ENCODE measurements around the gene AGTPBP1.

The AGTPBP1 gene

GRCh38 chr9:85543196-85543595 lies 198.6 kb downstream of the AGTPBP1 start:
- DNase-seq (ENCODE audit: low read depth), result no peak

- no peak for DNase-seq (ENCODE audit: low read depth)
Measured at GRCh38 chr9:85541876-85542275, 199.9 kb downstream of the AGTPBP1 start.

GRCh38 chr9:85536514-85536913 lies 205.2 kb downstream of the AGTPBP1 start:
- DNase-seq (ENCODE audit: low read depth), result peak; percentile 38

DNA sequence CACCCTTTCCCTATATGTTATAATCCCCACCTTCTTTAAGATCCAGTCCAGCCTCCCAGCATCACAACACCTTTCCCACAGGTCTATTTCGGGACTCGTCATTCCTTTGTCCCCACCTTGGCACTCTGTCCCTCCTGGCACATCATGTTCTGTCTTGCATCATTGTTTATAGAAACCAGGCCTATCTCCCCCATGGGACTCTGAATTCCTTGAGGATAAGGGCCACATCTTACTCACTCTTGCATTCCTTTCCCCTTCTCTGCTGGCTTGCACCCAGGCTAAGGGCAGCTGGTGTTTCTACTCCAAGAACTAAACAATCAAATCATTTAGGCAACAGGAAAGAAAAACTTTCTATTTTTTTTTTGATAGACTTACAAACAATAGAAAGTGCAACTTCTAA lies 205.7 kb downstream of the AGTPBP1 start:
- peak; percentile 82 for DNase-seq (ENCODE audit: low read depth)

DNA sequence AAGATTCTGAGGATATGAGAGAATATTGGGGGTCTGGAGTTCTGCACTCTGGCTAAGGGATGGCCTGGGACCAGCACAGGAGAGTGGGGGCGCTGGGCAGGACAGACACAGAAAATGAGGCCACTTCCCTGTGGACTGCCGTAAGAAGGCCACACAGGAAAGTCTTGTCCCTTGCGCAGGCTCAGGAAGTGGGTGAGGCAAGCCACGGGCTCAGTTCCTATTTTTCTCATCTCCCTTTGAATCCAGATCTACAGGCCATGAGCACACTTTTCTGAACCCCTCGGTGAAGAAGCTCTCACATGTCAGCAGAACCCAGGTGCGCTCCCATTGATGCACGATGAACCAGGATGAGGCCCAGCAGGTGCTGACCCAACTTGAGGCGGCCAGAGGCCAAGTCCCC lies 207.4 kb downstream of the AGTPBP1 start:
- no peak for DNase-seq (ENCODE audit: low read depth)

DNA sequence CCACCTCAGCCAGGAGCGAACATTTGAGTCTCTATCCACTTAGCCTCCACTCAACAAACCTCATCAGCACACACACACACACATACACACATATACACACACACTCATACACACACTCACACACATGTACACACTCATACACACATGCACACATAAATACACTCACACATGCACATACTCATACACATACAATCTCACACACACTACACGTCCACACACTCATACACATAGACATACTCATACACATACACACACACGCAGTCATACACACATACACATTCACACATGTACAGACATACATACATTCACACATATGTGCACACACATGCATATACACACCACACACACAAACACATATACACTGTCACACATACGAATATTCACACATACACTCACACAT lies 208.2 kb downstream of the AGTPBP1 start:
- DNase-seq (ENCODE audit: low read depth), result no peak

DNA sequence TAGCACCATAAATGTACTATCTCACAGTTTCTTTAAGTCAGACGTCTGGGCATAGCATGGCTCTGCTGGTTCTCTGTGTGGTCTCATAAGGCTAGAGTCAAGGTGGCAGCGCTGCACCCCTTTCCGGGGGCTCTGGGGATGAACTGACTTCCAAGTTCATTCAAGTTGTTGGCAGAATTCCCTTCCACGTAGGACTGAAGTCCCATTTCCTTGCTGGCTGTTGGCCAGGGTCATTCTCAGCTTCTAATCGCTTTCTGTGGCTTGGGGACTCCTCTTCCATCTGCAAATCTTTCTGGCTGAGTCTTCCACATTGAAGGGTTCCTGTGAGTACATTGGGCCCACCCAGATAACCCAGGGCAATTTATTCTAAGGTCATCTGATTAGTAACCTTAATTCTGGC lies 211.0 kb downstream of the AGTPBP1 start:
- no peak for DNase-seq (ENCODE audit: low read depth)

DNA sequence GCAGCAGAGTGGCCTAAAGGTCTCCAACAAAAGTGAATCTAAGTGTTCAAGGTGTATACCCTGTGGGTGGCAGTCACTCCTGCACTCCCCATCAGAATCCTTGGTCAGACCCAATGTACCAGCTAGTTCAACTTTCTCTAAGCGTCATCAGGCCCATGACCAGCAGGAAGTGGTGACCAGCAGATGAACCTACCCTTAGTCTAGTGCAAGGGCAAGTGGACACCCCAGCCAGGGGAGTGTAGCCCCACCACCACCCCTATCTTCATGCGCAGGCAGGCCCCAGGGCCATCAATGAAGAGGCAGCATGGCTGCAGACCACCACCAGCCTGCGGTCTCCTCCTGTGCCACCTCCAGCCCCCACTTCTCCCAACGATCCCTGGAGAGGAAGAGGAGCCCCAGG lies 213.1 kb downstream of the AGTPBP1 start:
- DNase-seq (ENCODE audit: low read depth), result no peak

DNA sequence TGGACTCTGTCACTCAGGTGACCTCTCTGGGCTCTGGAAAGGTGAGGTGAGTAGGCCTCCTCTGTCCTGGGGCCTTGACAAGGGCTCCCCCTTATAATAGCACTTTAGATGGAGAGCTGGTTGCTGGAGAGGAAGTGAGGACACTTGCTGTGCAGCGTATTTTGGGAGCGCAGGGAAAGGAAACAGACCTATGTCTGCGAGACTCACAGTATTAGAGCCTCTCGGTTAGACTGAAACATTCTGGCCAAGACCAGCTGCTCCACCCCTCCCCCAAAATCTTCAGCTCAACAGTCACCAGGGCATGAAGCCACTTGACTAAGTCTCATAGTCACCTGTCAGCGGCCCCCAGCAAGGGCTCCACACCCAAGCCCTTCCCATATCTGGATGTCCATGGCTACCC lies 213.6 kb downstream of the AGTPBP1 start:
- no peak for DNase-seq (ENCODE audit: low read depth)

DNA sequence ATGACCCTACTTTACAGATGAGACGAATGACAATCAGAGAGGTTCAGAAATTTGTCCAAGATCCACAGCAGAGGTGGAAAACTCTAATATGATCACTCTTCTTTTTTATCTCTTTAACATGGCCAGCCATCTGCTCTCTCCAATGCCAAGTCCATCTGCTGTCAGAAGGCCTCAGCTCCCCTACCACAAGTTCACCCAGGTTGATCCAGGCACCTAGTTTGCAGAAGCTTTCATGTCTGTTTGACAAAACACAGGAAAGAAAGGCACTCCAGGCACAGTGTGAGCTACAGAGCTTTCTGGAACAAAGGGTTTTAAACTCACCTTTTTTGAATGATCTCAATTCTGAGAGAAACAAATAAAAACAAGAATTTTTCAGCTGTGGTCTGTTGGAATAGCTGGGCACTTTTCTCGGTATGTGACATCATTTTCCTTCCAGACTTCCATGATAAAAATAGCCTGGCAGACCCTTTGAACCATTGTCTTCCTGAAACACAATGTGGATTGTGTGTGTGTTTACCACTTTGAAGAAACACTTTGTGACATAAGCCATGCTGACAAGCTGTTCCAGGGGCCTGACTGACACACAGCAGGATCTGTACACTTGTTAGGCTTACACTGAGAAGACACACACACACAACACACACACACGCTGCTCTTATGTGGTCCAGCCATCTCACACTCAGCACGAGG lies 214.3 kb downstream of the AGTPBP1 start:
- no peak for DNase-seq (ENCODE audit: low read depth)

- DNase-seq (ENCODE audit: low read depth), result no peak
Measured at GRCh38 chr9:85524531-85524930, 217.2 kb downstream of the AGTPBP1 start.

GRCh38 chr9:85523202-85523601 lies 218.6 kb downstream of the AGTPBP1 start:
- DNase-seq (ENCODE audit: low read depth), result no peak

DNA sequence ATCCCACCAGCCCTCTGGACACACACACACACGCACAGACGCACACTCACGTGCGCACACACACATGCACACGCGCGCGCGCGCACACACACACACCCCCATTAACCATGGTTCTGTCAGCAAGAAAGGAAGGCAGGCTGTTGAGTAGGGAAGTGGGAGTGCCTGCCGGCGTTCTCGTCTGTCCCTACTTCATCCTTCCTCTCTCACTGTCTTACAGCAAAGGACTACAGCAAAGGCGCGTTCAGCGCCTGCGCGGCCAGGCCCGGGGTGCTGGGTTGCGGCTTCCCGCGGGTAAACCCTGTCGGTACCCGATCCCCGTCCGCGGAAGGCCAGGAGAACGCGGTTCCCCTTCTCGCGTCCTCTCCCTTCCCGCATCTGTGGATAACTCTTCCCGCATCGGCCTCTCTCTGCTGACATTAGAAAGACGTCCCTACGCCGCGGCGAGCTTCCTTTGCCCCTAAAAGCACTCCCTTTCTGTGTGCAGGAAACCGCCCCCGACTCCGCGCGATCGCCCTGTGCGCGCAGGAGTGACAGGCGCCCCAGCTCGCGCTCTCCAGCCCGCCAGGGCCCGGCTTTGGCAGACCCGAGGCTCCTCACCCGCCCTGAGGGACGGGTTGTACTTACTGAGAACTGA lies 219.2 kb downstream of the AGTPBP1 start:
- peak; percentile 30 for DNase-seq (ENCODE audit: low read depth)

DNA sequence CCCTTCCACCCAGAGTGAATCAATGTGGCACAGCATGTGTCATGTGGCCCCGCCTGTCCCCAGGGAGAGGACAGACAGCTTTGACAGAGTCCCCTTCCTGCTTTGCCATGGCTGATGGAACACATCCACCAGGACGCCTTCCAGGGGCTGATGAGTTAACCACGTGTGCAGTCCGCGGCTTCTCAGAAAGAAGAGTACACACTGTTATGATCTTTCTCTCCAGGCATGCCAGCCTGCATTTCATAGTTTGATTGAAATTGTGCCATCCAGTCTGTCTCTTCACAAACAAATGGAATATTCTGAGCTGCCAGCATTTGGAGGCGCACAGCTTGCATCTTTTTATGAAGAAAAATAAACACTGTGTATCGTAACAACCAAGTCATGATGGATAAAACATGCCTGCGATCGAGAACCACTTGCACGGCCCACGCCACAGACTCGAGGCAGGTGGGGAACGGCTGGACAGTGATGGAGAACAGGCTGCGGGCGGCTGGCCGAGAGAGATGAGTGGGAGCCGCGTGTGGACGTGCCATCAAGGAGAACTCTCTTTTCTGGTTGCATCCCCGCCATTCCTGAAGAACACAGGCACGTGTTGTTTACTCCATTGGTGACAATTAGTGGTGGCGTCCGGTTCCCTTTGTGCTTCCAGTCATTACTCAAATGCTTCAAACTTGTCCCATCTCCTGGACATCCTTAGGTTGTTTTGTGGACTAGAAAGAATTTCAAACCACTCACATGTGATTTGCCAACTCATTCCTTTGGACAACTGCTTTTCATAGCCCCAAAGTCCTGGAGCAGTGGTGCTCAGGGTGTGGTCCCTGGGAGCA lies 220.2 kb downstream of the AGTPBP1 start:
- no peak for DNase-seq (ENCODE audit: low read depth)

DNA sequence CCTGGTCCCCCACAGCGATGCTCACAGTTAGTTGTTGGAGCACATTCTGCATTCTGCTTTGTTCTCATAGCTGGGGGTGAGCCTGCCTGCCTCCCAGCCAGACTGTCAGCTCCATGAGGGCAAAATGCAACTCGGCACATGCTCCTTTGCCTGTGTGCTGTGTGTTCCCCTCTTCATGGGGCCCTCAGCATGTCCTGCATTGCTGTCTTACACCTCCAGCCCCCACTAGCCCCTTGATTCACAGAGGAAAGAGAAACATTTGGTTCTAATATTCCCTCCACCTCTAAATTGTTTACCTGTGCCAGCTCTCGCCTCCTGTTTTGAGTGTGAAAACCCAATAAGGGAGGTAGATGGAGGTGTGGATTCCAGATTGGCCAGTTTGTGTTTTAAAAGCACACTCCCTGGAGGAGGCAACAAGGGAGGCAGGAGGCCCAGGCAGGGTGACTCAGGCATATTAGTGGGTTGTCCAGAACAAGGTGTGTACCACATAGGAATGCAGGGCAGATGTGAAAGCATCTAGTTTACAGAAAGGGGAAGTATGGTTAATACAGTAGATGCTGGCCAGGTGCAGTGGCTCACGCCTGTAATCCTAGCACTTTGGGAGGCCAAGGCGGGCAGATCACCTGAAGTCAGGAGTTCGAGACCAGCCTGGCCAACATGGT lies 224.6 kb downstream of the AGTPBP1 start:
- DNase-seq (ENCODE audit: low read depth), result no peak

- DNase-seq (ENCODE audit: low read depth), result no peak
Measured at GRCh38 chr9:85516455-85516854, 225.3 kb downstream of the AGTPBP1 start.

DNA sequence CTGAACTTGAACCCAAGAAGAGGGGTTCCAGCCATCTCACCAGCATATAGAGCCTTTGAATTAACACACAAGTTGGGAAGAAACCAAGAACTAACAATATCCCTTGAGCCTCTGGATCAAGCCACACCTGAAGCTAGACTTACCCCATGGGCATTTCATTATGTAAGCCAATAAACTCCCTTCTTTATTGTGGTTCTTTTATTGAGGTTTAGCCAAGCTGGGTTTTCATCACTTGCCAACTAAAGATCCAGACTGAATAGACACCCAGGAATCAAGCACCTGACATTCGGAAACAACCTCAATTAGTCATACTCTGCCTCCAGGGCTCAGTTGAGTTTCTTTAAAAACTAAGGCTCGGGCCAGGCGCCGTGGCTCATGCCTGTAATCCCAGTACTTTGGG lies 226.7 kb downstream of the AGTPBP1 start:
- DNase-seq (ENCODE audit: low read depth), result no peak

DNA sequence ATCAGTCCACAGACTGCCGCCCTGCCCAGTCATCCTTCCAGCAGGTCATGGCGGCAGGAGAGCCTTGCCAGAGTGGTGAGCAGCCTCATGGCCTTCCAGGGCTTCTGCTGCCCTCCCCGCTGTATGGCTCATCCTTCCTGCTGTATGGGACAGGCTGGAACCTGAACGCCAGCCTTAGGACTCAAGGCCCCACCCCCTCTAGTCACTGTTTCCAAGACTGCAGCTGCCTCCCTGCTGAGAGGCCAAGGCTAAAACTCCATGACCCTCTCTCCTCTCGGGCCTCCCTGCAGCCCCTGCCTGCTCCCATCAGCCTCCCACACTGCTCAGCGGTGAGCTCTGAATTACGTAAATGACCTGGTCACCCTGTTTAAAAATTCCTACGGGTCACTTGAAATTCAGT lies 227.5 kb downstream of the AGTPBP1 start:
- DNase-seq (ENCODE audit: low read depth), result no peak

DNA sequence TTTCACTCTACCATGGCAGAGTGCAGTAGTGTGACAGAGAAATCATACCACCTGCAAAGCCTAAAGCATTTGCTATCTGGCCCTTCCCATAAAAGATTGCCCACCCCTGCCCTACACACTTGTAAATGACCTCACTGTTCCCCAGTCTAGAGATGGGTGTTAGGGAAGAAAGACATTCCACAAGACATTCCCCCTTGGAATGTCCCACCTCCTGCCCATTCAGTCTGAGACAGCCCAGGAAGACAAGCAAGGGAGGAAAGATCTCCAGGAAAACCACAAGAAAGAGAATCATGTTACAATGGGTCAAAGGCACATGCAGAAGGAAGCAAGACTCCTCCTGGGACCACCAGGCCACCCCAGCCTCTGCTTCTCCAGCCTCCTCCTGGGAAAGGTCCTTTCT lies 230.0 kb downstream of the AGTPBP1 start:
- DNase-seq (ENCODE audit: low read depth), result no peak

DNA sequence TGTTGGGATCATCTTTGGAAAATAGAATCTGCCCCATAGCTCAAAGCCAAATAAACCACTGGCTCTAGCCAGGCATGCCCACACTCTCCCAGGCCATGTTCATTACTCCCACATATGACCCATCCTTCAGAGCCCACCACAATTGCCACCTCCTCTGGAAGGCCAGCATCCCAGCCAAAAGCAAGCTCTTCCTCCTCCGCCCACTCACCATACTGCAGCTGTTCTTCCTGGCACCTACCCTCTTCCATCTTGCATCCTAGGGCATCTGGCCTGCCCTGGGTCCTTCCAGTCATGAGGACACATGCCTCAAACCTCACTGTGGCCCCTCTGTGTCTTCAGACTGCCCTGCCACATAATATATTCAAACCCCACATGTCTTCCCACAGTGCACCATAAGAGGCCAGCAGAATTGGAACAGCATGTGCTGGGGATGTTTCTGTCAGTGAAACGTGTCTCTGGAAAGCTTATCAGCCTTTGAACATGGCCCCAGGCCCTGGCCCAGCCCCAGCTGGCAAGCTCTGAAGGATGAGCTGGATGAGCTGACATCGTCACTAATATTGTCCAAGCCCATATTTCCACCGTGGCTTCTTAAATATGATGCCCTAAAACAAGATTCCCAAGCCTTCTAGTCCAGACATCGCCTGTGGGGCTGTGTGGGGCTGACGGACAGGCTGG lies 230.8 kb downstream of the AGTPBP1 start:
- no peak for DNase-seq (ENCODE audit: low read depth)

DNA sequence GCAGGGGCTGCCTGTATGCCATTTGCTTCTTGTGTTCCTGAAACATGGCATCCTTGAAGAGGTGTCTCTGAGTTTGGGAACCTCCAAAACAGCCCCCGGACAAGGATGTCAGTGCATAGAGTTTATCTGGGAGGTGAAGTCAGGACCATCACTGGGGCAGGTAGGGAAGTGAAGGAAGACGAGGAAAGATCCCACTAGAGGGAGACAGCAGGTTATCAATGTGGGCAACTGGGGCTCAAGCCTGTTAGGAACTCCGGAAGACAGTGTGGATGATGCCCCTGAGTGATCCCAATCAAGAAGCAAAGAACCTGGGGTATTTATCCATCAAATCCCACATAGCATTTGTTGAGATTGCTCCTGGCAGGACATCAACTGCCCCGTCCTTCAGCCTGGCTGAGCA lies 233.1 kb downstream of the AGTPBP1 start:
- no peak for DNase-seq (ENCODE audit: low read depth)

DNA sequence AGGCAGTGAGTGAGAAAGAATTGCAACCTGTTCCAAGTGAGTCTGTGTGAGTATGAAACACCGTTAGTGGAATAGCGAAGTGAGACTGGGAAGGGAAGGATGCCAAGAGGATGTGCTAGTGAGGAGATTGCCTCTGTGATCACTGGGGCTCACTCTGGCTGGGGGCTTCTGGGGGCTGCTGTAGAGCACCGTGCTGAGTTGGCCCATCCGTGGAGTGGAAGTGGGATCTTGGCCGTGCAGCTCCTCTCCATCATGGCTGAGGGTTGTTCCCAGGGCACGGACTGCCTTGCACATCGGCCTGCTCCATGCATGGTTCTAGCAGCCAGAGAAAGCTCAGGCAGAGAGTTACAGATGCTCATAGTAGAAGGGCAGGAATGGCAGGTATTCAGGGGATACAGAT lies 236.1 kb downstream of the AGTPBP1 start:
- no peak for DNase-seq (ENCODE audit: low read depth)
